CD4-positive, alpha-beta T cell (primary cell): Measurements from ENCODE around the gene ZNF423. TPM values are rescaled to one million over a fixed set of nuclear protein-coding genes. Genes with fewer than 3 reads are reported as not detected.

ENCODE experiments used
- ATAC-seq: fragments of 200-7000 bp; cut with Tn5 transposase; one replicate; pipeline ENCODE4 v1.10.0; 2022; ENCODE audit warnings: mild to moderate bottlenecking; ENCODE audit not compliant: poor library complexity
- CTCF ChIA-PET: fragments of 350-600 bp; sonication (Branson Sonifier 250); formaldehyde crosslinking; loops from one replicate; lab custom pipeline; 2021; ENCODE audit warnings: antibody characterized with exemption, inconsistent platforms; lab: Charles Lee
- POLR2A ChIA-PET: fragments of 350-600 bp; sonication (Branson Sonifier 250); formaldehyde crosslinking; loops from one replicate; lab custom pipeline; 2021; ENCODE audit warnings: antibody characterized with exemption, inconsistent platforms; lab: Charles Lee
- DNase-seq, 14 experiments: peaks; one replicate each; pipeline ENCODE4 v3.0.0-alpha.2; 2013 to 2020; ENCODE audit warnings: mixed read lengths in 2 of 14
- H3K27ac ChIP-seq, 2 donors: one replicate each; pipeline versions ENCODE4 v1.5.1 to v1.7.0; 2013; ENCODE audit warnings: low read length in 2 of 2, low read depth in 1 of 2, mild to moderate bottlenecking in 1 of 2
- H3K27me3 ChIP-seq, 2 experiments: 1 replicate in 1 of 2; 2 replicates in 1 of 2; pipeline versions ENCODE4 v1.6.1 to v1.7.0; 2013; ENCODE audit warnings: low read length in 2 of 2, control low read depth in 1 of 2, mild to moderate bottlenecking in 1 of 2, moderate library complexity in 1 of 2; ENCODE audit not compliant: insufficient read depth in 2 of 2, control insufficient read depth in 1 of 2
- H3K36me3 ChIP-seq: one replicate; pipeline ENCODE4 v1.6.1; 2013; ENCODE audit warnings: low read length, control low read depth; ENCODE audit not compliant: insufficient read depth
- H3K4me1 ChIP-seq: one replicate; pipeline ENCODE4 v1.6.1; 2013; ENCODE audit warnings: low read length, control low read depth; ENCODE audit not compliant: insufficient read depth
- H3K4me3 ChIP-seq: one replicate; pipeline ENCODE4 v1.5.1; 2013; ENCODE audit warnings: mild to moderate bottlenecking, low read length, moderate library complexity
- H3K9me3 ChIP-seq, 2 experiments: 1 replicate in 1 of 2; 2 replicates in 1 of 2; pipeline versions ENCODE4 v1.6.1 to v1.7.0; 2013; ENCODE audit warnings: low read length in 2 of 2, mild to moderate bottlenecking in 2 of 2, control low read depth in 1 of 2, moderate library complexity in 1 of 2; ENCODE audit not compliant: control insufficient read depth in 1 of 2, insufficient read depth in 1 of 2
- H3K27ac Mint-ChIP-seq: one replicate; pipeline ENCODE4 v1.8.0; 2020; ENCODE audit warnings: mixed read lengths
- H3K27me3 Mint-ChIP-seq: one replicate; pipeline ENCODE4 v1.8.0; 2021; ENCODE audit warnings: mixed read lengths
- H3K36me3 Mint-ChIP-seq: one replicate; pipeline ENCODE4 v1.8.0; 2021; ENCODE audit warnings: low read depth, mixed read lengths
- H3K4me1 Mint-ChIP-seq: one replicate; pipeline ENCODE4 v1.8.0; 2021; ENCODE audit warnings: low read depth, mixed read lengths
- H3K4me3 Mint-ChIP-seq: one replicate; pipeline ENCODE4 v1.8.0; 2020; ENCODE audit warnings: mild to moderate bottlenecking, mixed read lengths
- H3K9me3 Mint-ChIP-seq: one replicate; pipeline ENCODE4 v1.8.0; 2020; ENCODE audit warnings: mixed read lengths
- intact Hi-C, 2 experiments: fragments of 100-400 bp; cut with DNase I in 1 of 2; cut with micrococcal nuclease in 1 of 2; formaldehyde crosslinking; loops; one replicate each; pipeline versions ENCODE4 v1.15.1 to v1.9.0; 2023 to 2025; cut with DNase I, micrococcal nuclease
- total RNA-seq, 174 experiments: library from RNA in 2 of 174; stranded (reverse) in 2 of 174; gene quantifications; one replicate each; pipeline ENCODE4 v1.2.3 and lab custom pipeline; 2021 to 2026
- TF ChIP-seq, protein P1 (sequence below): fragments of 200-600 bp; IDR thresholded peaks from one replicate; pipeline ENCODE4 v1.8.0; 2022; ENCODE audit warnings: antibody characterized with exemption, mild to moderate bottlenecking

ZNF423 gene
- total RNA-seq, 2 experiments from 2014 or later, result not detected

DNA sequence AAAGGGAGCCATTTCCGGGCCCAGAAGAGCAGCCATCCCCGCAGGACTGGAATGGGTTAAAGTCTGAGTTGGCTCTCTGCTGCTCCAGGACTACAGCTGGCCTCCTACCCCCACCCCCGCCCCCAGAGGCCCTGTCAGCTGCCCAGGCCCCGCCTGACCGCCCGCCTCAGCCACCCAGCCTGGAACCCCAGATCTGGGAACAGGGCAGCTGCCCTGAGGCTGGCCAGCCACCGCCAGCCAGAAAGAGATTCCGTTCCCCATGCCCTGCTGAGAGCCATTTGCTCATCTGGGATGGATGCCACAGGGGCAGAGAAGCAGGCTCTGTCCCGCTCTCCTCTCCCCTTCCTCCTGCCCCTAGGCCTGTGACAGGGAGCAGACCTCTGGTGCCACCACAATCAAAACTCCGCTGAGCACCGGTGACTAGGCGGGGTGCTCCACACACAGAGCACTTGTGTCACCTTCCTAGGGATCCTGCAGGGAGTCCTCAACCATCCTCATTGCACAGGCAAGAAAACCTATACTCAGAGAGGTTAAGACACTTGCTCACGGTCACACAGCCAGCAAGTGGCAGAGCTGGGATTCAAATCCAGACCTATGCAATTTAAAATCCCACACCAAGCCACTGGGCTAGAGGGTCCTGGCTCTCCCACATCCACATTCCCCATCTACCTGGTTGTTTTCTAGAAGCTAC lies 44.1 kb downstream of the ZNF423 start:
- Histone ChIP-seq H3K36me3 (no peaks in the 10 kb centered on the region), H3K9me3 (no peaks in the 10 kb centered on the region), H3K27ac (no peak overlapping the region), H3K4me3 (no peak overlapping the region), H3K27me3 (no peaks in the 10 kb centered on the region), H3K4me1 (no peaks in the 10 kb centered on the region)
- CTCF ChIA-PET, result no interaction called here
- ATAC-seq (no peak), DNase-seq (no peak)
- Mint-ChIP-seq H3K27ac (no peak overlapping the region), H3K27me3 (no peaks in the 10 kb centered on the region), H3K4me1 (no peaks in the 10 kb centered on the region), H3K9me3 (no peaks in the 10 kb centered on the region), H3K4me3 (no peak overlapping the region), H3K36me3 (no peaks in the 10 kb centered on the region)
- TF ChIP-seq, protein P1, sequence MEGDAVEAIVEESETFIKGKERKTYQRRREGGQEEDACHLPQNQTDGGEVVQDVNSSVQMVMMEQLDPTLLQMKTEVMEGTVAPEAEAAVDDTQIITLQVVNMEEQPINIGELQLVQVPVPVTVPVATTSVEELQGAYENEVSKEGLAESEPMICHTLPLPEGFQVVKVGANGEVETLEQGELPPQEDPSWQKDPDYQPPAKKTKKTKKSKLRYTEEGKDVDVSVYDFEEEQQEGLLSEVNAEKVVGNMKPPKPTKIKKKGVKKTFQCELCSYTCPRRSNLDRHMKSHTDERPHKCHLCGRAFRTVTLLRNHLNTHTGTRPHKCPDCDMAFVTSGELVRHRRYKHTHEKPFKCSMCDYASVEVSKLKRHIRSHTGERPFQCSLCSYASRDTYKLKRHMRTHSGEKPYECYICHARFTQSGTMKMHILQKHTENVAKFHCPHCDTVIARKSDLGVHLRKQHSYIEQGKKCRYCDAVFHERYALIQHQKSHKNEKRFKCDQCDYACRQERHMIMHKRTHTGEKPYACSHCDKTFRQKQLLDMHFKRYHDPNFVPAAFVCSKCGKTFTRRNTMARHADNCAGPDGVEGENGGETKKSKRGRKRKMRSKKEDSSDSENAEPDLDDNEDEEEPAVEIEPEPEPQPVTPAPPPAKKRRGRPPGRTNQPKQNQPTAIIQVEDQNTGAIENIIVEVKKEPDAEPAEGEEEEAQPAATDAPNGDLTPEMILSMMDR, result no peak
- POLR2A ChIA-PET, result no interaction called here
- intact Hi-C loops, result no loop called here

DNA sequence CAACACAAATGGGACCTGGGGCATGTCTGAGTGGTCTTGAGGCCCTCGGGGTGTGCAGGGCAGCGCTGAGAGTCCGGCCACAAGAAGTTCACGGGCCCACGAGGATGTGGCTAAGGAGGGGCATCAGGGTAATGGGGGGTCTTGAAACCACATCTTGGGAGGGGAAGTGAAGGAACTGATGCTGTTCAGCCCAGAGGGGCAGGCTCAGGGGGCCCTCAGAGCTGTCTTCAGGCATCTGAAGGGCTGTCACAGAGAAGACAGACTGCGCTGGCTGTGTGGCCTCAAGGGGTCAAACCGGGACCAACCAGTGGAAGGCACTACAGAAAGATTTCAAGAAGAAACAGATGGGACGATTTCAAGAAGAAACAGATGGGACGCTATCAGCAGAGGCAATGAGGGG lies 45.1 kb downstream of the ZNF423 start:
- ChIA-PET POLR2A (no interaction called here), CTCF (no interaction called here)
- DNase-seq (no peak), ATAC-seq (no peak)
- Mint-ChIP-seq H3K4me3 (no peak overlapping the region), H3K27ac (no peak overlapping the region), H3K36me3 (no peaks in the 10 kb centered on the region), H3K4me1 (no peaks in the 10 kb centered on the region), H3K9me3 (no peaks in the 10 kb centered on the region), H3K27me3 (no peaks in the 10 kb centered on the region)
- Histone ChIP-seq H3K36me3 (no peaks in the 10 kb centered on the region), H3K9me3 (no peaks in the 10 kb centered on the region), H3K27me3 (no peaks in the 10 kb centered on the region), H3K27ac (no peak overlapping the region), H3K4me1 (no peaks in the 10 kb centered on the region), H3K4me3 (no peak overlapping the region)
- TF ChIP-seq, protein P1, result no peak
- intact Hi-C loops, result no loop called here

DNA sequence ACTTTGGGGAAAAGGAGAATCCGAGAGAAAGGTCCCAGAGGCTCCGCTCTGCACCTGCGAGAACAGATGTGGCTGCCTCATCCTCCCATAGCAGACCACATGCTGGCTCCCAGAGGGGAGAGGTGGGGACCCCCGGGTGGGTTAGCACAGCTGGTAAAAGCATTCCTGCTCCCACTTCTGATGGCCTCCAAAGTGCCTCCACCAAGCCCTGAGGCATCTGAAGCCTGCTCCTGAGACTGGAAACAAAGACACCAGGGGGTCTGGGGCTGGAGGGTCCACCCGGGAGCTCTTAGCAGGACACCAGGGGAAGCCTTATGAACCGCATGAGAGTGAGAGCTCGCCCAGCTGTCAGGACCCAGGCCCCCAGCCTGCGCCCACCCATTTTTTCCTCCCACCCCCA lies 46.4 kb downstream of the ZNF423 start:
- Histone ChIP-seq H3K36me3 (no peaks in the 10 kb centered on the region), H3K9me3 (no peaks in the 10 kb centered on the region), H3K4me1 (no peaks in the 10 kb centered on the region), H3K27me3 (no peaks in the 10 kb centered on the region), H3K4me3 (no peak overlapping the region), H3K27ac (no peak overlapping the region)
- TF ChIP-seq, protein P1, result no peak
- ChIA-PET CTCF (no interaction called here), POLR2A (no interaction called here)
- no peak overlapping the region for H3K4me3 Mint-ChIP-seq
- no peak for DNase-seq
- intact Hi-C loops, result no loop called here
- H3K4me1 Mint-ChIP-seq, result no peaks in the 10 kb centered on the region
- no peaks in the 10 kb centered on the region for H3K9me3 Mint-ChIP-seq
- H3K36me3 Mint-ChIP-seq, result no peaks in the 10 kb centered on the region
- H3K27ac Mint-ChIP-seq, result no peak overlapping the region
- ATAC-seq, result no peak
- no peaks in the 10 kb centered on the region for H3K27me3 Mint-ChIP-seq
